ENCODE data around the gene RUSF1. TPM values are rescaled to one million over a fixed set of nuclear protein-coding genes. Genes with fewer than 3 reads are reported as not detected.

The RUSF1 gene
- total and polyA plus RNA-seq, 2 donors (not counting 1 experiment from before 2014, with no cell fraction given), result 23.1 to 41.8 TPM

DNA sequence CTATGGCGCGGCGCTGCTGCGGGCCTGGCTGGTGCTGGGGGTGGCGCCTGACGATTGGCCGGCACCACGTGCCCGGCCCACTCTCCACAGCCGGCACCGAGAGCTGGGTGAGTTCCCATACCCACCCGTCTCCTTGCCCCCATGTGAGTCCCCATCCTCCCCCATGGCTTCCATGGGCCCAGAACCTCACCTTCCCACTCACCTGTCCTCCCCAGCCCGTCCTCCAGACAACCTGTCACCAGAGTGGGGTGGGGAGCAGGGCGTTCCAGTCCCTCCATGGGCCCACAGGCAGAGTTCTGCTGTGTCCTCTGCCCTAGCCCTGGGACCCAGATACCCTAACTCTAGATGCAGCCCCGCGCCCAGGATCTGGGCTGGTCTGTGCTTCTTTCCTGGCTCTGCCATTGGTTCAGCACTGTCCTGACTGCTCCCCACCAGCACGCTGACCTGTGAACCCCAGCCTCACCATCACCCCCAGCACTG is 43.4 kb downstream of the RUSF1 start:
- H3K36me3 ChIP-seq (ENCODE audit: control insufficient read depth, insufficient read depth, low read length), result peaks cover 22% of the 10 kb centered on the region
- H3K27me3 ChIP-seq (ENCODE audit: control insufficient read depth, insufficient read depth, low read length), result no peaks in the 10 kb centered on the region
- H3K9me3 ChIP-seq (ENCODE audit: control insufficient read depth, insufficient read depth, low read depth, low read length), result no peaks in the 10 kb centered on the region
- H4K20me1 ChIP-seq (ENCODE audit: control insufficient read depth, extremely low read depth, insufficient read depth, low read length), result no peaks in the 10 kb centered on the region
- H3K4me3 ChIP-seq (replicated peaks in 1 of 4; ENCODE audit: control extremely low read depth in 1 of 4, insufficient read depth in 1 of 4, low read depth in 3 of 4, low read length in 4 of 4), result no peak overlapping the region
- no peak overlapping the region for H3K4me2 ChIP-seq (ENCODE audit: extremely low read depth, insufficient read depth, low read length)
- H3K4me1 ChIP-seq (ENCODE audit: control insufficient read depth, extremely low read depth, insufficient read depth, low read length), result peaks cover 5% of the 10 kb centered on the region
- H2AFZ ChIP-seq (ENCODE audit: low read length), result no peak overlapping the region
- no peak overlapping the region for H3K9ac ChIP-seq (ENCODE audit: insufficient read depth, low read length)
- no peak for TF ChIP-seq EZH2 (IDR thresholded peaks at IDR 0.05; ENCODE audit: low read length, missing control alignments)
- no peak for TF ChIP-seq CTCF (conservative IDR thresholded peaks at IDR 0.05 in 1 of 2, IDR thresholded peaks at IDR 0.05 in 1 of 2; ENCODE audit: low read depth in 1 of 2, low read length in 2 of 2)
- no peak overlapping the region for H3K27ac ChIP-seq (ENCODE audit: insufficient read depth, low read length)
- no peaks in the 10 kb centered on the region for H3K79me2 ChIP-seq (ENCODE audit: control insufficient read depth, insufficient read depth, low read length)
- DNase-seq (ENCODE audit: low read depth in 2 of 2), result no peak

DNA sequence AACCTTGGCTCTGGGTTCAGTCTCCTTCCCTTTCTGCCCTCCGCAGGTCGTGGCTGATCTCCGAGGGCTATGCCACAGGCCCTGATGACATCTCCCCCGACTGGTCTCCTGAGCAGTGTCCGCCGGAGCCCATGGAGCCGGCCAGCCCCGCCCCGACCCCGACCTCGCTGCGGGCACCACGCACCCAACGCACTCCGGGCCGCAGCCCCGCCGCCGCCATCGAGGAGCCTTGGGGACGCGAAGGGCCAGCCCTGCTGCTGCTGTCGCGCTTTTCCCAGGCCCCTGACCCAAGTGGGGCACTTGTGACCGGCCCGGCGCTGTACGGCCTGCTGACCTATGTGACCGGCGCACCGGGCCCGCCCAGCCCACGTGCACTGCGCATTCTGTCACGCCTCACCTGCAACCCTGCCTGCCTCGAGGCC is 43.8 kb downstream of the RUSF1 start:
- Histone ChIP-seq H3K9me3 (ENCODE audit: control insufficient read depth, insufficient read depth, low read depth, low read length) (no peaks in the 10 kb centered on the region), H4K20me1 (ENCODE audit: control insufficient read depth, extremely low read depth, insufficient read depth, low read length) (no peaks in the 10 kb centered on the region), H2AFZ (ENCODE audit: low read length) (no peak overlapping the region), H3K9ac (ENCODE audit: insufficient read depth, low read length) (no peak overlapping the region), H3K4me2 (ENCODE audit: extremely low read depth, insufficient read depth, low read length) (no peak overlapping the region), H3K79me2 (ENCODE audit: control insufficient read depth, insufficient read depth, low read length) (no peaks in the 10 kb centered on the region), H3K27ac (ENCODE audit: insufficient read depth, low read length) (no peak overlapping the region), H3K4me1 (ENCODE audit: control insufficient read depth, extremely low read depth, insufficient read depth, low read length) (peaks cover 5% of the 10 kb centered on the region), H3K27me3 (ENCODE audit: control insufficient read depth, insufficient read depth, low read length) (no peaks in the 10 kb centered on the region), H3K4me3 (replicated peaks in 1 of 4; ENCODE audit: control extremely low read depth in 1 of 4, insufficient read depth in 1 of 4, low read depth in 3 of 4, low read length in 4 of 4) (no peak overlapping the region), H3K36me3 (ENCODE audit: control insufficient read depth, insufficient read depth, low read length) (peaks cover 22% of the 10 kb centered on the region)
- DNase-seq (ENCODE audit: low read depth in 2 of 2), result no peak
- TF ChIP-seq EZH2 (IDR thresholded peaks at IDR 0.05; ENCODE audit: low read length, missing control alignments) (no peak), CTCF (conservative IDR thresholded peaks at IDR 0.05 in 1 of 2, IDR thresholded peaks at IDR 0.05 in 1 of 2; ENCODE audit: low read depth in 1 of 2, low read length in 2 of 2) (no peak)

DNA sequence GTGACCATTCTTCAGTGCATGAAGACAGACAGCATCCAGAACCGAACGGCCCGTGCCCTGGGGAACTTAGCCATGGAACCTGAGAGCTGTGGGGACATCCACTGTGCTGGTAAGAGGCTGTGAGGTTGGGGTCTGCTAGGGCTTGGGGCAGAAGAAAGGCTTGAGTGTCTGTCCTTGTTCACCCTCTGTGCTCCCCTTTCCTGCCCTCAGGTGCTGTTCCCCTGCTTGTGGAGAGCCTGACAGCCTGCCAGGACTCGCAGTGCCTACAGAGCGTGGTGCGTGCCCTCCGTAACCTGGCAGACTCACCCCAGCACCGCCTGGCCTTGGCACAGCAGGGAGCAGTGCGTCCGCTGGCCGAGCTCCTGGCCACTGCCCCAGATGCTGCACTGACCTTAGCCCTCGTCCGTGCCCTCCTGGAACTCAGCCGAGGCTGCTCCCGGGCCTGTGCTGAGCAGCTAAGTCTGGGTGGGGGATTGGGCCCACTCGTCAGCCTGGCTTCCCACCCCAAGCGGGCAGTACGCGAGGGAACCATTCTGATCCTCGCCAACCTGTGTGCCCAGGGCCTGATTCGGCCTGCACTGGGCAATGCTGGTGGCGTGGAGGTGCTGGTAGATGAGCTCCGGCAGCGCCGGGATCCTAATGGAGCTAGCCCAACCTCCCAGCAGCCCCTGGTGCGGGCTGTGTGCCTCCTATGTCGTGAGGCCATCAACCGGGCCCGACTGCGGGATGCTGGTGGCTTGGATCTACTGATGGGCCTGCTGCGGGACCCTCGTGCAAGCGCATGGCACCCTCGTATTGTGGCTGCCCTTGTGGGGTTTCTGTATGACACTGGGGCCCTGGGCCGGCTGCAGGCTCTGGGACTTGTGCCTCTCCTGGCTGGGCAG is 46.0 kb downstream of the RUSF1 start:
- Histone ChIP-seq H3K4me2 (ENCODE audit: extremely low read depth, insufficient read depth, low read length) (no peak overlapping the region), H3K4me1 (ENCODE audit: control insufficient read depth, extremely low read depth, insufficient read depth, low read length) (peaks cover 8% of the 10 kb centered on the region), H4K20me1 (ENCODE audit: control insufficient read depth, extremely low read depth, insufficient read depth, low read length) (no peaks in the 10 kb centered on the region), H3K79me2 (ENCODE audit: control insufficient read depth, insufficient read depth, low read length) (peaks cover 13% of the 10 kb centered on the region), H2AFZ (ENCODE audit: low read length) (no peak overlapping the region), H3K4me3 (replicated peaks in 1 of 4; ENCODE audit: control extremely low read depth in 1 of 4, insufficient read depth in 1 of 4, low read depth in 3 of 4, low read length in 4 of 4) (no peak overlapping the region), H3K9ac (ENCODE audit: insufficient read depth, low read length) (no peak overlapping the region), H3K27ac (ENCODE audit: insufficient read depth, low read length) (no peak overlapping the region), H3K27me3 (ENCODE audit: control insufficient read depth, insufficient read depth, low read length) (no peaks in the 10 kb centered on the region), H3K9me3 (ENCODE audit: control insufficient read depth, insufficient read depth, low read depth, low read length) (no peaks in the 10 kb centered on the region), H3K36me3 (ENCODE audit: control insufficient read depth, insufficient read depth, low read length) (peaks cover 22% of the 10 kb centered on the region)
- no peak for DNase-seq (ENCODE audit: low read depth in 2 of 2)
- TF ChIP-seq CTCF (conservative IDR thresholded peaks at IDR 0.05 in 1 of 2, IDR thresholded peaks at IDR 0.05 in 1 of 2; ENCODE audit: low read depth in 1 of 2, low read length in 2 of 2) (no peak), EZH2 (IDR thresholded peaks at IDR 0.05; ENCODE audit: low read length, missing control alignments) (no peak)
